ENCODE data around the gene PLPPR1. TPM values are rescaled to one million over a fixed set of nuclear protein-coding genes. Genes with fewer than 3 reads are reported as not detected.

Gene PLPPR1
- total and polyA plus RNA-seq, 2 donors (not counting 3 experiments of a cell fraction or from before 2014, with no cell fraction given) = 0.18 to 0.50 TPM

DNA sequence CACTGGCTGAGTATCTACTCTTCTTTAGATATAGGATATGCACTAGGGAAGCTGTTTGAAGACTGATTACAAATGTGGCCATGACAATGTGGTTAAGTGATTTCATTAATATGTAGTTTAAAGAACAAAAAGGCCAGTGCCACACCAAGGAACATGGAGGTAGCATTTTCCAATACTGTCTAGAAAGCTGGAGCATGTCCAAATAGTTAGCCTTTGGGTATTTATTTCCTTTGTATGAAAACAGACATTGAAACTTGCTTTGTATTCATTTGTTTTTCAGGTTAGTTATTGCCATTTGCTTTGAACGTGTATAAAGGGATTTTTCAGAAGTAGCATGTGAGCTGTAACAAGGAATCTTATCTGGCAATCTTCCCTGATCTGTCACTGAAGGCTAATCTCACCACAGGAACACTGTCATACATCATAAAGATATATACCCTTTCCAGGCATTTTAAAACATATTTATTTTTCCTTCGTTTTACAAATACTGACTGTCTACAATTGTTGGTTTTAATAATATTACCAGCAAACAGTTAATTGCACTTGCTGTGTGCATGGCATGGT lies 93.4 kb downstream of the PLPPR1 start:
- Histone ChIP-seq H3K4me3 (replicated peaks in 1 of 3; ENCODE audit: insufficient read depth in 1 of 3, low read depth in 1 of 3, low read length in 3 of 3) (no peak overlapping the region), H3K4me1 (ENCODE audit: control insufficient read depth, extremely low read depth, insufficient read depth, low read length) (peaks cover 27% of the 10 kb centered on the region), H3K9me1 (replicated peaks; ENCODE audit: control insufficient read depth, extremely low read depth, insufficient read depth, low read length) (no peaks in the 10 kb centered on the region), H3K79me2 (ENCODE audit: control insufficient read depth, insufficient read depth, low read length) (no peaks in the 10 kb centered on the region), H4K20me1 (replicated peaks; ENCODE audit: control insufficient read depth, extremely low read depth, insufficient read depth, low read length) (no peaks in the 10 kb centered on the region), H2AFZ (ENCODE audit: low read depth, low read length) (no peak overlapping the region), H3K4me2 (ENCODE audit: insufficient read depth, low read length) (no peak overlapping the region), H3K9ac (replicated peaks; ENCODE audit: extremely low read depth, insufficient read depth, low read length) (no peak overlapping the region), H3K36me3 (ENCODE audit: control insufficient read depth in 2 of 2, extremely low read depth in 1 of 2, insufficient read depth in 2 of 2, low read length in 2 of 2) (no peaks in the 10 kb centered on the region), H3K27ac (ENCODE audit: insufficient read depth, low read depth, low read length) (no peak overlapping the region), H3K9me3 (replicated peaks; ENCODE audit: control insufficient read depth, insufficient read depth, low read length) (no peaks in the 10 kb centered on the region), H3K27me3 (ENCODE audit: control insufficient read depth in 2 of 2, insufficient read depth in 2 of 2, low read length in 2 of 2) (no peaks in the 10 kb centered on the region)
- FAIRE-seq (no peak), DNase-seq (ENCODE audit: low read depth, low spot score) (peak; percentile 72)
- intact Hi-C loops (cut with micrococcal nuclease) = no loop called here
- dilution Hi-C loops (cut with MboI; ENCODE audit: extremely low pct_ligation_motif_present, low sequenced_read_pairs) = no loop called here
- TF ChIP-seq JUN (IDR thresholded peaks at IDR 0.05; ENCODE audit: borderline replicate concordance, insufficient read depth, insufficient read length, low read depth) (no peak), GATA2 (IDR thresholded peaks at IDR 0.05; ENCODE audit: insufficient read depth, insufficient read length, low read depth, low read length) (peak; percentile 95)
- CTCF ChIA-PET = interaction anchor here (0.9 to 2.7 kb wide), 11 partner anchors 9 to 520 kb away, joined by 3 to 20 read pairs (median 4); partner anchors contain the start of gene PLPPR1
- no TSS peak for BruUV-seq (replicated peaks)
- POLR2A ChIA-PET = no interaction called here

DNA sequence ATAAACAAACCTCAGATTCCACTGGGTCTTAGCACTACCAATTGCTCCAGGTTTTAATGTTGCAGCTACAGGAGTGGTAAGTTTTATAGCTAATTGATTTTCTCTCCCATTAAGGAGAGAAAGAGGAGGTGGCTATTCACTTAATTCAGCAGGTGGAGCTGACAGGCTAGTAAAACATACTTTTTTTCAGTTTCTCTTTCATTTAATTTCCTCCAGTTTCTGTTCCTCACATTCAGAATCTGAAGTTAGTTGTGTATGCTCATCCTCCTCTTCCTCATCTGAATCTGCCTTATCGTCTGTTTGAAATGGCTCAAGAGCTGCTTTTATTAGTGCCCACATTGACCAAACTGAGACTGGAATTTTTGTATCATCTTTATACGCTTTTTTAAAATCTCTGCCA lies 98.0 kb downstream of the PLPPR1 start:
- dilution Hi-C loops (cut with MboI; ENCODE audit: extremely low pct_ligation_motif_present, low sequenced_read_pairs) = no loop called here
- Histone ChIP-seq H3K9me3 (replicated peaks; ENCODE audit: control insufficient read depth, insufficient read depth, low read length) (no peaks in the 10 kb centered on the region), H3K4me3 (replicated peaks in 1 of 3; ENCODE audit: insufficient read depth in 1 of 3, low read depth in 1 of 3, low read length in 3 of 3) (no peak overlapping the region), H3K9ac (replicated peaks; ENCODE audit: extremely low read depth, insufficient read depth, low read length) (no peak overlapping the region), H2AFZ (ENCODE audit: low read depth, low read length) (no peak overlapping the region), H3K4me1 (ENCODE audit: control insufficient read depth, extremely low read depth, insufficient read depth, low read length) (peaks cover 8% of the 10 kb centered on the region), H3K4me2 (ENCODE audit: insufficient read depth, low read length) (no peak overlapping the region), H4K20me1 (replicated peaks; ENCODE audit: control insufficient read depth, extremely low read depth, insufficient read depth, low read length) (no peaks in the 10 kb centered on the region), H3K27me3 (ENCODE audit: control insufficient read depth in 2 of 2, insufficient read depth in 2 of 2, low read length in 2 of 2) (peaks cover 2% of the 10 kb centered on the region in 2 experiments), H3K27ac (ENCODE audit: insufficient read depth, low read depth, low read length) (no peak overlapping the region), H3K79me2 (ENCODE audit: control insufficient read depth, insufficient read depth, low read length) (no peaks in the 10 kb centered on the region), H3K36me3 (ENCODE audit: control insufficient read depth in 2 of 2, extremely low read depth in 1 of 2, insufficient read depth in 2 of 2, low read length in 2 of 2) (no peaks in the 10 kb centered on the region), H3K9me1 (replicated peaks; ENCODE audit: control insufficient read depth, extremely low read depth, insufficient read depth, low read length) (no peaks in the 10 kb centered on the region)
- no TSS peak for BruUV-seq (replicated peaks)
- ChIA-PET CTCF (interaction anchor here (1.3 kb wide), 1 partner anchor 8 kb away, joined by 6 read pairs; no protein-coding TSS in a partner anchor), POLR2A (no interaction called here)
- no peak for FAIRE-seq
- no peak for DNase-seq (ENCODE audit: low read depth, low spot score)
- TF ChIP-seq POLR2AphosphoS5 (IDR thresholded peaks at IDR 0.05; ENCODE audit: insufficient read depth, low read depth, low read length) (no peak), GATA2 (IDR thresholded peaks at IDR 0.05; ENCODE audit: insufficient read depth, insufficient read length, low read depth, low read length) (no peak), MYC (IDR thresholded peaks at IDR 0.05; ENCODE audit: low read depth, low read length) (no peak), EZH2 (IDR thresholded peaks at IDR 0.05; ENCODE audit: borderline replicate concordance, low read depth, low read length, severe bottlenecking) (no peak), FOS (IDR thresholded peaks at IDR 0.05; ENCODE audit: borderline replicate concordance, insufficient read depth, low read length) (no peak), JUN (IDR thresholded peaks at IDR 0.05; ENCODE audit: borderline replicate concordance, insufficient read depth, insufficient read length, low read depth) (no peak), POLR2A (IDR thresholded peaks at IDR 0.05; ENCODE audit: low read depth, low read length) (no peak)
- TF ChIP-seq, protein P1, sequence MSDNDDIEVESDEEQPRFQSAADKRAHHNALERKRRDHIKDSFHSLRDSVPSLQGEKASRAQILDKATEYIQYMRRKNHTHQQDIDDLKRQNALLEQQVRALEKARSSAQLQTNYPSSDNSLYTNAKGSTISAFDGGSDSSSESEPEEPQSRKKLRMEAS (IDR thresholded peaks at IDR 0.05; ENCODE audit: insufficient read depth, insufficient read length) = no peak
- TF ChIP-seq, protein P2, sequence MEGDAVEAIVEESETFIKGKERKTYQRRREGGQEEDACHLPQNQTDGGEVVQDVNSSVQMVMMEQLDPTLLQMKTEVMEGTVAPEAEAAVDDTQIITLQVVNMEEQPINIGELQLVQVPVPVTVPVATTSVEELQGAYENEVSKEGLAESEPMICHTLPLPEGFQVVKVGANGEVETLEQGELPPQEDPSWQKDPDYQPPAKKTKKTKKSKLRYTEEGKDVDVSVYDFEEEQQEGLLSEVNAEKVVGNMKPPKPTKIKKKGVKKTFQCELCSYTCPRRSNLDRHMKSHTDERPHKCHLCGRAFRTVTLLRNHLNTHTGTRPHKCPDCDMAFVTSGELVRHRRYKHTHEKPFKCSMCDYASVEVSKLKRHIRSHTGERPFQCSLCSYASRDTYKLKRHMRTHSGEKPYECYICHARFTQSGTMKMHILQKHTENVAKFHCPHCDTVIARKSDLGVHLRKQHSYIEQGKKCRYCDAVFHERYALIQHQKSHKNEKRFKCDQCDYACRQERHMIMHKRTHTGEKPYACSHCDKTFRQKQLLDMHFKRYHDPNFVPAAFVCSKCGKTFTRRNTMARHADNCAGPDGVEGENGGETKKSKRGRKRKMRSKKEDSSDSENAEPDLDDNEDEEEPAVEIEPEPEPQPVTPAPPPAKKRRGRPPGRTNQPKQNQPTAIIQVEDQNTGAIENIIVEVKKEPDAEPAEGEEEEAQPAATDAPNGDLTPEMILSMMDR (IDR thresholded peaks at IDR 0.05; ENCODE audit: extremely low read depth in 1 of 2, insufficient read depth in 1 of 2, low read depth in 1 of 2, low read length in 2 of 2) = no peak
- intact Hi-C loops (cut with micrococcal nuclease) = no loop called here
